Astrocyte (in vitro differentiated cells and primary cell): Measurements from ENCODE around the gene RND2. TPM values are rescaled to one million over a fixed set of nuclear protein-coding genes. Genes with fewer than 3 reads are reported as not detected.
A peak's percentile ranks its signal among the peaks of the same experiment; 100 is the strongest.

Experiments
- DNase-seq: peaks from one replicate; pipeline ENCODE4 v3.0.0-alpha.2; 2010; ENCODE audit warnings: low read depth
- FAIRE-seq: peaks from 2 replicates; lab custom pipeline; 2011; peaks lifted over from hg19 to GRCh38; lab: Jason Lieb, UNC
- H2AFZ ChIP-seq: 2 replicates; pipeline ENCODE4 v1.6.0; 2012; ENCODE audit warnings: low read depth, low read length, inconsistent platforms
- H3K27ac ChIP-seq: 2 replicates; pipeline ENCODE4 v1.5.1; 2011; ENCODE audit warnings: low read depth, low read length, inconsistent platforms
- H3K27me3 ChIP-seq: 2 replicates; pipeline ENCODE4 v1.6.0; 2011; ENCODE audit warnings: low read length, inconsistent platforms; ENCODE audit not compliant: insufficient read depth
- H3K36me3 ChIP-seq: 2 replicates; pipeline ENCODE4 v1.5.1; 2011; ENCODE audit warnings: low read length, inconsistent platforms; ENCODE audit not compliant: insufficient read depth
- H3K4me1 ChIP-seq: 2 replicates; pipeline ENCODE4 v1.5.1; 2011; ENCODE audit warnings: low read length, inconsistent platforms; ENCODE audit not compliant: insufficient read depth
- H3K4me2 ChIP-seq: 2 replicates; pipeline ENCODE4 v1.6.0; 2012; ENCODE audit warnings: low read length, inconsistent platforms
- H3K4me3 ChIP-seq: 2 replicates; pipeline ENCODE4 v1.5.1; 2011; ENCODE audit warnings: low read depth, mild to moderate bottlenecking, low read length, inconsistent platforms; ENCODE audit not compliant: insufficient read depth
- H3K79me2 ChIP-seq: 2 replicates; pipeline ENCODE4 v1.6.0; 2012; ENCODE audit warnings: mild to moderate bottlenecking, low read length, inconsistent platforms; ENCODE audit not compliant: insufficient read depth
- H3K9ac ChIP-seq: 2 replicates; pipeline ENCODE4 v1.6.0; 2012; ENCODE audit warnings: mild to moderate bottlenecking, low read length, inconsistent platforms
- H3K9me3 ChIP-seq: 2 replicates; pipeline ENCODE4 v1.5.1; 2012; ENCODE audit warnings: low read depth, mild to moderate bottlenecking, low read length, inconsistent platforms; ENCODE audit not compliant: insufficient read depth
- H4K20me1 ChIP-seq: 2 replicates; pipeline ENCODE4 v1.6.0; 2012; ENCODE audit warnings: low read length, inconsistent platforms; ENCODE audit not compliant: insufficient read depth
- H3K27ac Mint-ChIP-seq: one replicate; pipeline ENCODE4 v1.8.0; 2021; ENCODE audit warnings: mild to moderate bottlenecking, mixed read lengths; ENCODE audit not compliant: unreplicated experiment
- H3K27me3 Mint-ChIP-seq: one replicate; pipeline ENCODE4 v1.8.0; 2021; ENCODE audit warnings: low read depth, mixed read lengths; ENCODE audit not compliant: unreplicated experiment
- H3K36me3 Mint-ChIP-seq: one replicate; pipeline ENCODE4 v1.8.0; 2021; ENCODE audit warnings: low read depth, mixed read lengths; ENCODE audit not compliant: unreplicated experiment
- H3K4me1 Mint-ChIP-seq: one replicate; pipeline ENCODE4 v1.8.0; 2021; ENCODE audit warnings: low read depth, mixed read lengths; ENCODE audit not compliant: unreplicated experiment
- H3K4me3 Mint-ChIP-seq: one replicate; pipeline ENCODE4 v1.8.0; 2021; ENCODE audit warnings: mild to moderate bottlenecking, moderate library complexity, mixed read lengths; ENCODE audit not compliant: unreplicated experiment
- H3K9me3 Mint-ChIP-seq: one replicate; pipeline ENCODE4 v1.8.0; 2021; ENCODE audit warnings: mild to moderate bottlenecking, mixed read lengths; ENCODE audit not compliant: unreplicated experiment
- EZH2 ChIP-seq: IDR thresholded peaks from 2 replicates; pipeline ENCODE4 v1.6.1; 2012; ENCODE audit warnings: mild to moderate bottlenecking, low read length, inconsistent platforms; ENCODE audit not compliant: insufficient read depth
- total RNA-seq: library from RNA; stranded (reverse); gene quantifications from 2 replicates; pipeline ENCODE4 v1.2.1, GENCODE V29; 2021
- TF ChIP-seq, protein P1 (sequence below): IDR thresholded peaks from 2 replicates; pipeline ENCODE4 v1.5.1; 2011; ENCODE audit warnings: low read depth, mild to moderate bottlenecking, inconsistent platforms, low read length, moderate library complexity; ENCODE audit not compliant: insufficient read depth

The RND2 gene
- total RNA-seq, 1 donor from 2014 or later = 2.3 TPM

DNA sequence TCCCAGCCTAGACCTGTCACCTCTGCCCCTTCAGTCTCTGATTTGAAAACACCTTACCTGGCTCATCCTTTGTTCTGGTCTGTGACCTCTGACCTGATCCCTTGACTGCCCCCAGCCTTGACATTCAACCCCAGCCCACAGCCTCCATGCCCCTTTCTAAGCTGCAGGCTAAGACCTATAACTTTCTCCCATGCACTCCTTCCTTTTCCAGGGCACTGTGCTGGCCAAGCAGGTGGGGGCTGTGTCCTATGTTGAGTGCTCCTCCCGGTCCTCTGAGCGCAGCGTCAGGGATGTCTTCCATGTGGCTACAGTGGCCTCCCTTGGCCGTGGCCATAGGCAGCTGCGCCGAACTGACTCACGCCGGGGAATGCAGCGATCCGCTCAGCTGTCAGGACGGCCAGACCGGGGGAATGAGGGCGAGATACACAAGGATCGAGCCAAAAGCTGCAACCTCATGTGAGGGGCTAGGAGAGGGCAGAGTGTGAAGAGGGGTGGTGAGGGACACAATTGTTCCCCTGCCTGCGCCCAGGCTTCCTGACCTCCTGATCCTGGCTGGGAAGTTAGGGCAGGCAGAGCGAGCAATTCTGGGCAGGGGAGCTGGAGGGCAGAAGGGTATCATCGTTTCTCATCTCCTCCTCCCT is 3.3 kb downstream of the RND2 start:
- no peaks in the 10 kb centered on the region for H3K36me3 ChIP-seq
- Mint-ChIP-seq H3K36me3 (no peaks in the 10 kb centered on the region), H3K4me3 (peak overlapping the region; percentile 50), H3K27me3 (peaks cover 6% of the 10 kb centered on the region), H3K27ac (no peak overlapping the region), H3K9me3 (no peaks in the 10 kb centered on the region), H3K4me1 (no peaks in the 10 kb centered on the region)
- no peak overlapping the region for H3K9ac ChIP-seq
- DNase-seq = no peak
- H3K79me2 ChIP-seq = no peaks in the 10 kb centered on the region
- no peak overlapping the region for H3K4me2 ChIP-seq
- no peak overlapping the region for H2AFZ ChIP-seq
- H3K9me3 ChIP-seq = no peaks in the 10 kb centered on the region
- no peak for TF ChIP-seq EZH2
- TF ChIP-seq, protein P1, sequence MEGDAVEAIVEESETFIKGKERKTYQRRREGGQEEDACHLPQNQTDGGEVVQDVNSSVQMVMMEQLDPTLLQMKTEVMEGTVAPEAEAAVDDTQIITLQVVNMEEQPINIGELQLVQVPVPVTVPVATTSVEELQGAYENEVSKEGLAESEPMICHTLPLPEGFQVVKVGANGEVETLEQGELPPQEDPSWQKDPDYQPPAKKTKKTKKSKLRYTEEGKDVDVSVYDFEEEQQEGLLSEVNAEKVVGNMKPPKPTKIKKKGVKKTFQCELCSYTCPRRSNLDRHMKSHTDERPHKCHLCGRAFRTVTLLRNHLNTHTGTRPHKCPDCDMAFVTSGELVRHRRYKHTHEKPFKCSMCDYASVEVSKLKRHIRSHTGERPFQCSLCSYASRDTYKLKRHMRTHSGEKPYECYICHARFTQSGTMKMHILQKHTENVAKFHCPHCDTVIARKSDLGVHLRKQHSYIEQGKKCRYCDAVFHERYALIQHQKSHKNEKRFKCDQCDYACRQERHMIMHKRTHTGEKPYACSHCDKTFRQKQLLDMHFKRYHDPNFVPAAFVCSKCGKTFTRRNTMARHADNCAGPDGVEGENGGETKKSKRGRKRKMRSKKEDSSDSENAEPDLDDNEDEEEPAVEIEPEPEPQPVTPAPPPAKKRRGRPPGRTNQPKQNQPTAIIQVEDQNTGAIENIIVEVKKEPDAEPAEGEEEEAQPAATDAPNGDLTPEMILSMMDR = no peak
- no peaks in the 10 kb centered on the region for H4K20me1 ChIP-seq
- no peak overlapping the region for H3K27ac ChIP-seq
- H3K27me3 ChIP-seq = no peaks in the 10 kb centered on the region
- H3K4me1 ChIP-seq = peaks cover 11% of the 10 kb centered on the region
- H3K4me3 ChIP-seq = no peak overlapping the region
- FAIRE-seq = no peak

DNA sequence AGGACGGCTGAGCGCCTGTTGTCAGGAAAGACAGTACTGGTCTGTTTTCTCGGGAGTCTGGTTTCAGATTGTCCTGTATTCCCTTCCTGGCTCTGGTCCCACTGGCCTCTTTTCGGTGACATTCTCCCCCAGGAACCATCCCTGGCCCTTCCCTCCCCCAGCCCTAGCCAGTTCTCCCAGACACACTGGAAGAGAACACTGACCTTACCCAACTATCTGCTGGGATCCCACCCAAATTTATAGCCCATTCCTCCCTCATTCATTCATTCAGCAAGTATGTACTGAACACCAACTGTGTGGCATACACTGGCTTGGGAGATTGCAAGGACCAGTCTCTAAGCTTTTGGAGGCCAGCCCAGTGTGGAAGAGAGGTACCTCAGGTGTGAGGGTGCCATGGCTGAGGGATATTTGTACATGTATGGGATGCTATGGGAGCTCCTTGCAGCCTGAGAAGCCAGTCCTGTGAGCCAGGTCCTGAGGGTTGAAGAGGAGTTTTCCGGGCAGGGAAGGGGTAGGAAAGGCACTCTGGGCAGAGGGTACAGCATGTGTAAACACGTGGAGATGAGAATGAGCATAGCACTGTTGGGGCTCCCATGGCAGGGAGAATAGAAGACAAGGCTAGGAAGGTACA is 5.2 kb downstream of the RND2 start:
- no peaks in the 10 kb centered on the region for H4K20me1 ChIP-seq
- H3K27ac ChIP-seq = no peak overlapping the region
- H3K27me3 ChIP-seq = no peaks in the 10 kb centered on the region
- DNase-seq (no peak), FAIRE-seq (no peak)
- no peak overlapping the region for H3K4me3 Mint-ChIP-seq
- H3K27me3 Mint-ChIP-seq = peaks cover 6% of the 10 kb centered on the region
- H3K4me3 ChIP-seq = no peak overlapping the region
- H3K36me3 Mint-ChIP-seq = no peaks in the 10 kb centered on the region
- H3K27ac Mint-ChIP-seq = no peak overlapping the region
- no peaks in the 10 kb centered on the region for H3K36me3 ChIP-seq
- H3K4me2 ChIP-seq = no peak overlapping the region
- no peak overlapping the region for H3K9ac ChIP-seq
- H3K4me1 ChIP-seq = peaks cover 3% of the 10 kb centered on the region
- H3K4me1 Mint-ChIP-seq = peaks cover 14% of the 10 kb centered on the region
- H2AFZ ChIP-seq = no peak overlapping the region
- TF ChIP-seq, protein P1 = no peak
- TF ChIP-seq EZH2 = no peak
- no peaks in the 10 kb centered on the region for H3K9me3 Mint-ChIP-seq
- H3K79me2 ChIP-seq = no peaks in the 10 kb centered on the region
- no peaks in the 10 kb centered on the region for H3K9me3 ChIP-seq

DNA sequence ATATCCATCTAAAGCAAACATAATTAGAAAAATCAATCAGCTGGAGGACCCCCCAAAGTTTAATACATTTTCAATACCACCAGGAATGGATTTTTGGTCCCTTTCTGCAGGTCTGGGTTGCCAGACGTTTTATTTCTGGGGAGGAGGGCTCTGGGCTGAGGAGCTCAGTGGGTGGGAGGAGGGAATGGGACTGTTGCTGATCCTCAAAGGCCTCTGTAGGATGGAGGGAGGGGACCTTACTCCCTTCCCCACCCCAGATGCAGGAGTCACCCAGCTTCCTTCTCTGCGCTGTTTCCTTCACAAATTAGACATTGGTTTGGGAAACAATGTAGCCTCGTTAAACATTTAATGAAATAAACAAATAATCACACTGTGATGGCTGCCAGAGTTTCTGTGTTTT is 6.6 kb downstream of the RND2 start:
- no peak for DNase-seq
- Histone ChIP-seq H3K4me2 (no peak overlapping the region), H3K27ac (no peak overlapping the region), H3K9ac (no peak overlapping the region), H3K4me1 (no peaks in the 10 kb centered on the region), H4K20me1 (no peaks in the 10 kb centered on the region), H3K9me3 (no peaks in the 10 kb centered on the region), H2AFZ (no peak overlapping the region), H3K27me3 (no peaks in the 10 kb centered on the region), H3K36me3 (no peaks in the 10 kb centered on the region), H3K79me2 (no peaks in the 10 kb centered on the region), H3K4me3 (no peak overlapping the region)
- Mint-ChIP-seq H3K36me3 (no peaks in the 10 kb centered on the region), H3K27ac (no peak overlapping the region), H3K4me3 (no peak overlapping the region), H3K9me3 (no peaks in the 10 kb centered on the region), H3K4me1 (peaks cover 18% of the 10 kb centered on the region), H3K27me3 (peaks cover 6% of the 10 kb centered on the region)
- TF ChIP-seq, protein P1 = no peak
- no peak for TF ChIP-seq EZH2
- no peak for FAIRE-seq
